A673 (cell line): Measurements from ENCODE around the gene CRYBG2. TPM values are rescaled to one million over a fixed set of nuclear protein-coding genes. Genes with fewer than 3 reads are reported as not detected.
"Not testable (repeated sequence)": the region's sequence is repeated elsewhere in the genome, so short reads cannot be mapped to it uniquely, and the experiment has no call there.

ENCODE experiments used
- BruUV-seq: library from RNA; stranded (reverse); fragments of 400-500 nt; replicated peaks from 2 replicates; lab custom pipeline; 2021; lab: Mats Ljungman, UMichigan
- CTCF ChIA-PET: fragments of 300-600 bp; sonication (Branson Sonifier 250); formaldehyde crosslinking; loops from one replicate; lab custom pipeline; 2022; ENCODE audit warnings: antibody characterized with exemption; lab: Charles Lee
- POLR2A ChIA-PET: fragments of 300-600 bp; sonication (Branson Sonifier 250); formaldehyde crosslinking; loops from one replicate; lab custom pipeline; 2022; ENCODE audit warnings: antibody characterized with exemption; ENCODE audit not compliant: low non-redundant PET; lab: Charles Lee
- DNase-seq: peaks from one replicate; pipeline ENCODE4 v3.0.0-alpha.2; 2015; ENCODE audit warnings: low spot score
- H3K27ac ChIP-seq: fragments of 200-600 bp; sonication (generic); 2 replicates; pipeline ENCODE4 v1.5.1; 2016; ENCODE audit warnings: mixed run types, low read depth, mild to moderate bottlenecking, mixed read lengths, antibody characterized with exemption, low read length; ENCODE audit not compliant: poor library complexity, severe bottlenecking
- H3K27me3 ChIP-seq: fragments of 200-600 bp; sonication (generic); replicated peaks from 2 replicates; pipeline ENCODE4 v1.6.1; 2017; ENCODE audit warnings: mixed run types, low read depth, mild to moderate bottlenecking, mixed read lengths, antibody characterized with exemption, low read length; ENCODE audit not compliant: insufficient read depth, poor library complexity
- H3K36me3 ChIP-seq: fragments of 200-600 bp; sonication (generic); 2 replicates; pipeline ENCODE4 v1.6.1; 2016; ENCODE audit warnings: mixed run types, mild to moderate bottlenecking, mixed read lengths, antibody characterized with exemption, low read length; ENCODE audit not compliant: insufficient read depth, poor library complexity, severe bottlenecking
- H3K4me1 ChIP-seq: fragments of 200-600 bp; sonication (generic); 2 replicates; pipeline ENCODE4 v1.6.1; 2017; ENCODE audit warnings: mixed run types, mild to moderate bottlenecking, mixed read lengths, antibody characterized with exemption, low read length; ENCODE audit not compliant: insufficient read depth, poor library complexity, severe bottlenecking
- H3K4me3 ChIP-seq: fragments of 200-600 bp; sonication (generic); 2 replicates; pipeline ENCODE4 v1.5.1; 2016; ENCODE audit warnings: low read depth, mixed run types, mild to moderate bottlenecking, mixed read lengths, low read length; ENCODE audit not compliant: poor library complexity, severe bottlenecking
- H3K9me3 ChIP-seq: fragments of 200-600 bp; sonication (generic); 2 replicates; pipeline ENCODE4 v1.6.1; 2016; ENCODE audit warnings: mixed run types, low read depth, mild to moderate bottlenecking, mixed read lengths, antibody characterized with exemption, low read length; ENCODE audit not compliant: poor library complexity, severe bottlenecking
- CTCF ChIP-seq: fragments of 300-800, 200-600 bp; sonication (generic); conservative IDR thresholded peaks from 2 replicates; pipeline ENCODE4 v1.5.1; 2017; ENCODE audit warnings: low read depth, mild to moderate bottlenecking, antibody characterized with exemption, low read length, moderate library complexity, mixed read lengths
- EZH2 ChIP-seq: fragments of 200-600 bp; sonication (generic); IDR thresholded peaks from 2 replicates; pipeline ENCODE4 v1.6.1; 2017; ENCODE audit warnings: borderline replicate concordance, low read depth, mild to moderate bottlenecking, mixed read lengths, antibody characterized with exemption, low read length; ENCODE audit not compliant: poor library complexity, severe bottlenecking
- intact Hi-C: fragments of 100-400 bp; cut with micrococcal nuclease; formaldehyde crosslinking; loops from one replicate; pipeline ENCODE4 v1.10.0; 2022; ENCODE audit not compliant: unreplicated experiment
- total RNA-seq: library from RNA; stranded (reverse); gene quantifications from 2 replicates; pipeline ENCODE4 v1.2.3, GENCODE V29; 2021

CRYBG2 gene
- total RNA-seq, 1 experiment from 2014 or later = not detected

GRCh38 chr1:26293911-26294463 lies 59.9 kb downstream of the CRYBG2 start:
- no peak overlapping the region for H3K4me3 ChIP-seq
- no peaks in the 10 kb centered on the region for H3K36me3 ChIP-seq
- TF ChIP-seq EZH2 = no peak
- no peak for TF ChIP-seq CTCF
- intact Hi-C loops = no loop called here
- POLR2A ChIA-PET = no interaction called here
- no TSS peak for BruUV-seq
- H3K4me1 ChIP-seq = no peaks in the 10 kb centered on the region
- H3K27ac ChIP-seq = no peak overlapping the region
- CTCF ChIA-PET = no interaction called here
- no peaks in the 10 kb centered on the region for H3K9me3 ChIP-seq
- no peak for DNase-seq
- no peaks in the 10 kb centered on the region for H3K27me3 ChIP-seq

GRCh38 chr1:26292735-26293134 lies 61.2 kb downstream of the CRYBG2 start:
- H3K9me3 ChIP-seq, POLR2A ChIA-PET, intact Hi-C loops, H3K27ac ChIP-seq, H3K4me3 ChIP-seq, H3K36me3 ChIP-seq, H3K27me3 ChIP-seq, H3K4me1 ChIP-seq, DNase-seq, BruUV-seq: not testable (repeated sequence)
- CTCF ChIA-PET = interaction anchor here (0.5 kb wide), 1 partner anchor 61 kb away, joined by 4 read pairs; no protein-coding TSS in a partner anchor

GRCh38 chr1:26291939-26292338 lies 62.0 kb downstream of the CRYBG2 start:
- Histone ChIP-seq H3K4me1 (no peaks in the 10 kb centered on the region), H3K27me3 (no peaks in the 10 kb centered on the region), H3K4me3 (no peak overlapping the region), H3K27ac (no peak overlapping the region), H3K36me3 (no peaks in the 10 kb centered on the region), H3K9me3 (no peaks in the 10 kb centered on the region)
- TF ChIP-seq CTCF (no peak), EZH2 (no peak)
- ChIA-PET POLR2A (no interaction called here), CTCF (no interaction called here)
- no TSS peak for BruUV-seq
- intact Hi-C loops = no loop called here
- no peak for DNase-seq

- no TSS peak for BruUV-seq
- DNase-seq = no peak
- intact Hi-C loops = no loop called here
- Histone ChIP-seq H3K4me3 (no peak overlapping the region), H3K36me3 (no peaks in the 10 kb centered on the region), H3K4me1 (no peaks in the 10 kb centered on the region), H3K27me3 (no peaks in the 10 kb centered on the region), H3K9me3 (no peaks in the 10 kb centered on the region), H3K27ac (no peak overlapping the region)
- TF ChIP-seq CTCF (no peak), EZH2 (no peak)
- CTCF ChIA-PET = no interaction called here
- POLR2A ChIA-PET = no interaction called here
Measured at GRCh38 chr1:26291433-26291832, 62.5 kb downstream of the CRYBG2 start.
